ENCODE data around the gene RBM17.
"Not testable (repeated sequence)": the region's sequence is repeated elsewhere in the genome, so short reads cannot be mapped to it uniquely, and the experiment has no call there.

The RBM17 gene

GRCh38 chr10:6164271-6165095 is 75.6 kb downstream of the RBM17 start:
- peak overlapping the region; percentile 58 to 77 for H3K4me3 ChIP-seq (ENCODE audit: low read length in 2 of 2)
- no peak overlapping the region for H4K8ac ChIP-seq (ENCODE audit: low read depth, low read length)
- peak overlapping the region; percentile 85 for H2BK15ac ChIP-seq (ENCODE audit: low read length)
- no peaks in the 10 kb centered on the region for H3K36me3 ChIP-seq (replicated peaks in 1 of 2; ENCODE audit: control insufficient read depth in 2 of 2, insufficient read depth in 2 of 2, low read length in 2 of 2)
- peak overlapping the region; percentile 81 for H2BK120ac ChIP-seq (ENCODE audit: low read depth, low read length)
- H3K14ac ChIP-seq (ENCODE audit: low read length): peak overlapping the region; percentile 87
- H3K23ac ChIP-seq (ENCODE audit: low read depth, low read length, poor library complexity): peak overlapping the region; percentile 93
- peaks cover 11% of the 10 kb centered on the region for H3K79me1 ChIP-seq (ENCODE audit: low read depth, low read length)
- H3K27ac ChIP-seq (replicated peaks; ENCODE audit: low read length): no peak overlapping the region
- no peaks in the 10 kb centered on the region for H3K27me3 ChIP-seq (ENCODE audit: control insufficient read depth in 3 of 3, insufficient read depth in 3 of 3, low read depth in 1 of 3, low read length in 3 of 3)
- no peak overlapping the region for H4K91ac ChIP-seq (ENCODE audit: low read depth, low read length, poor library complexity)
- no peak overlapping the region for H2BK12ac ChIP-seq (ENCODE audit: low read length)
- DNase-seq (ENCODE audit: low spot score): no peak
- H3K4ac ChIP-seq (ENCODE audit: low read length): no peak overlapping the region
- WGBS, 2 donors (ENCODE audit: extremely low coverage in 2 of 2, insufficient read length in 2 of 2, insufficient replicate concordance in 1 of 2): no CpG with 5 or more reads among the region's 16 CpGs
- H3K4me1 ChIP-seq (ENCODE audit: control insufficient read depth in 2 of 2, insufficient read depth in 1 of 2, low read depth in 1 of 2, low read length in 2 of 2): peaks cover 5 to 7% of the 10 kb centered on the region in 2 donors
- peak overlapping the region; percentile 70 for H2AFZ ChIP-seq (ENCODE audit: low read length)
- H3K4me2 ChIP-seq (ENCODE audit: insufficient read depth, low read length, poor library complexity, severe bottlenecking): peak overlapping the region; percentile 68
- H3K9me3 ChIP-seq (replicated peaks in 1 of 2; ENCODE audit: control insufficient read depth in 2 of 2, insufficient read depth in 1 of 2, low read depth in 1 of 2, low read length in 2 of 2): no peaks in the 10 kb centered on the region
- H3K18ac ChIP-seq (ENCODE audit: low read length): peak overlapping the region; percentile 97
- no peak overlapping the region for H2BK5ac ChIP-seq (ENCODE audit: low read length)
- H2AK5ac ChIP-seq (ENCODE audit: low read depth, low read length): peak overlapping the region; percentile 99
- peak overlapping the region; percentile 92 for H3K9ac ChIP-seq (ENCODE audit: low read depth, low read length, poor library complexity)

DNA sequence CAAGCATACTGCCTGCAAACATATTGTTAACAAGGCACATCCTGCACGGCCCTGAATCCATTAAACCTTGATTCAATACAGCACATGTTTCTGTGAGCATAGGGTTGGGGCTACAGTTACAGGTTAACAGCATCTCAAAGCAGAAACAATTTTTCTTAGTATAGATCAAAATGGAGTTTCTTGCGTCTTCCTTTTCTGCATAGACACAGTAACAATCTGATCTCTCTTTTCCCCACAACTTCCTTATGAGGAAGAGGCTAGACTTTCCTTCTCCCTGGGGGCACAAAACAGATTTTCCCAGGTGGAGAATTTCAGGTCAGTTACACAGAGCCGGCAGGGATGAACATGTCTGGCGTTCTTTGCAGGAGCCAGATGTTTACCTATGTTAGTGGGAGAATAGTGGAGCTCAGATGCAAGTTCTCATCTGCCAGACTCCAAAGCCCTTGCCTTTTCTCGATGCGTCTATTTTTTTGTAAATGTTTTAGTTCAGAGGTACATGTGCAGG is 76.4 kb downstream of the RBM17 start:
- Histone ChIP-seq H2AK5ac (ENCODE audit: low read depth, low read length) (no peak overlapping the region), H3K9me3 (replicated peaks in 1 of 2; ENCODE audit: control insufficient read depth in 2 of 2, insufficient read depth in 1 of 2, low read depth in 1 of 2, low read length in 2 of 2) (no peaks in the 10 kb centered on the region), H3K27ac (replicated peaks; ENCODE audit: low read length) (no peak overlapping the region), H2BK12ac (ENCODE audit: low read length) (no peak overlapping the region), H2AFZ (ENCODE audit: low read length) (no peak overlapping the region), H3K4me2 (ENCODE audit: insufficient read depth, low read length, poor library complexity, severe bottlenecking) (no peak overlapping the region), H3K18ac (ENCODE audit: low read length) (no peak overlapping the region), H3K79me1 (ENCODE audit: low read depth, low read length) (peaks cover 11% of the 10 kb centered on the region), H3K4ac (ENCODE audit: low read length) (no peak overlapping the region), H3K14ac (ENCODE audit: low read length) (no peak overlapping the region), H2BK120ac (ENCODE audit: low read depth, low read length) (no peak overlapping the region), H3K4me3 (ENCODE audit: low read length in 2 of 2) (no peak overlapping the region), H2BK15ac (ENCODE audit: low read length) (no peak overlapping the region), H4K8ac (ENCODE audit: low read depth, low read length) (no peak overlapping the region), H3K36me3 (replicated peaks in 1 of 2; ENCODE audit: control insufficient read depth in 2 of 2, insufficient read depth in 2 of 2, low read length in 2 of 2) (no peaks in the 10 kb centered on the region), H4K91ac (ENCODE audit: low read depth, low read length, poor library complexity) (no peak overlapping the region), H3K4me1 (ENCODE audit: control insufficient read depth in 2 of 2, insufficient read depth in 1 of 2, low read depth in 1 of 2, low read length in 2 of 2) (peaks cover 5 to 7% of the 10 kb centered on the region in 2 donors), H2BK5ac (ENCODE audit: low read length) (no peak overlapping the region), H3K23ac (ENCODE audit: low read depth, low read length, poor library complexity) (no peak overlapping the region), H3K27me3 (ENCODE audit: control insufficient read depth in 3 of 3, insufficient read depth in 3 of 3, low read depth in 1 of 3, low read length in 3 of 3) (no peaks in the 10 kb centered on the region), H3K9ac (ENCODE audit: low read depth, low read length, poor library complexity) (no peak overlapping the region)
- no peak for DNase-seq (ENCODE audit: low spot score)
- WGBS, 2 donors (ENCODE audit: extremely low coverage in 2 of 2, insufficient read length in 2 of 2, insufficient replicate concordance in 1 of 2): no CpG with 5 or more reads among the region's 6 CpGs

DNA sequence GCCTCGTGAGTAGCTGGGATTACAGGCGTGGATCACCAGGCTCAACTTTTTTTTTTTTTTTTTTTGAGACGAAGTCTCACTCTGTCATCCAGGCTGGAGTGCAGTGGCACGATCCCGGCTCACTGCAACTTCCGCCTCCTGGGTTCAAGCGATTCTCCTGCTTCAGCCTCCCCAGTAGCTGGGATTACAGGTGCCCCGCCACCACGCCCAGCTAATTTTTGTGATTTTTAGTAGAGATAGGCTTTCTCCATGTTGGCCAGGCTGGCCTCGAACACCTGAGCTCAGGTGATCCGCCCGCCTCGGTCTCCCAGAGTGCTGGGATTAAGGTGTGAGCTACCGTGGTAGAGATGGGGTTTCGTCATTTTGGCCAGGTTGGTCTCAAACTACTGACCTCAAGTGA is 77.1 kb downstream of the RBM17 start:
- H3K27me3 ChIP-seq (ENCODE audit: control insufficient read depth in 3 of 3, insufficient read depth in 3 of 3, low read depth in 1 of 3, low read length in 3 of 3); H3K4me1 ChIP-seq (ENCODE audit: control insufficient read depth in 2 of 2, insufficient read depth in 1 of 2, low read depth in 1 of 2, low read length in 2 of 2); H3K4me2 ChIP-seq (ENCODE audit: insufficient read depth, low read length, poor library complexity, severe bottlenecking); DNase-seq (ENCODE audit: low spot score); H3K4me3 ChIP-seq (ENCODE audit: low read length in 2 of 2); H3K9me3 ChIP-seq (replicated peaks in 1 of 2; ENCODE audit: control insufficient read depth in 2 of 2, insufficient read depth in 1 of 2, low read depth in 1 of 2, low read length in 2 of 2); H2BK5ac ChIP-seq (ENCODE audit: low read length); H2AK5ac ChIP-seq (ENCODE audit: low read depth, low read length); H3K27ac ChIP-seq (replicated peaks; ENCODE audit: low read length); H2BK12ac ChIP-seq (ENCODE audit: low read length); H3K4ac ChIP-seq (ENCODE audit: low read length); H2AFZ ChIP-seq (ENCODE audit: low read length); H3K14ac ChIP-seq (ENCODE audit: low read length); H3K23ac ChIP-seq (ENCODE audit: low read depth, low read length, poor library complexity); H3K36me3 ChIP-seq (replicated peaks in 1 of 2; ENCODE audit: control insufficient read depth in 2 of 2, insufficient read depth in 2 of 2, low read length in 2 of 2); H3K18ac ChIP-seq (ENCODE audit: low read length); H4K91ac ChIP-seq (ENCODE audit: low read depth, low read length, poor library complexity); H2BK120ac ChIP-seq (ENCODE audit: low read depth, low read length); H2BK15ac ChIP-seq (ENCODE audit: low read length); H4K8ac ChIP-seq (ENCODE audit: low read depth, low read length); H3K9ac ChIP-seq (ENCODE audit: low read depth, low read length, poor library complexity): not testable (repeated sequence)
- no CpG with 5 or more reads among the region's 15 CpGs for WGBS, 2 donors (ENCODE audit: extremely low coverage in 2 of 2, insufficient read length in 2 of 2, insufficient replicate concordance in 1 of 2)
- peaks cover 11% of the 10 kb centered on the region for H3K79me1 ChIP-seq (ENCODE audit: low read depth, low read length)

Small RNAs within 50 kb of the gene (small RNA-seq; reads per million reads assigned to genes)
- 2.4 reads per million for gene MIR3155A (ENCODE audit: insufficient read depth)

All from neuronal stem cell (in vitro differentiated cells).